ENCODE data around the gene ISM1.

The ISM1 gene

GRCh38 chr20:13228771-13229170 lies 7.7 kb downstream of the ISM1 start:
- peak; percentile 82 for ATAC-seq (ENCODE audit: insufficient read depth, low read depth)
- peak overlapping the region in 1 of 2 experiments; percentile 1; a peak in 1 of 4 replicates for H3K4me3 ChIP-seq (ENCODE audit: low read depth in 1 of 2, low read length in 2 of 2)

GRCh38 chr20:13229538-13229937 lies 8.5 kb downstream of the ISM1 start:
- TF ChIP-seq CTCF (IDR thresholded peaks at IDR 0.05; ENCODE audit: borderline replicate concordance, extremely low read depth, low read length, poor library complexity, severe bottlenecking) = no peak
- no peak for TF ChIP-seq EZH2 (IDR thresholded peaks at IDR 0.05; ENCODE audit: borderline replicate concordance, low read depth, low read length, severe bottlenecking)
- no peak for ATAC-seq (ENCODE audit: insufficient read depth, low read depth)
- Histone ChIP-seq H3K27ac (ENCODE audit: low read length) (peak overlapping the region; percentile 58), H3K4me2 (ENCODE audit: insufficient read depth, low read length) (peak overlapping the region; percentile 49), H4K20me1 (ENCODE audit: insufficient read depth, low read length) (no peaks in the 10 kb centered on the region), H3K27me3 (ENCODE audit: insufficient read depth, low read length, poor library complexity) (no peaks in the 10 kb centered on the region), H3K9me3 (ENCODE audit: insufficient read depth, low read length, severe bottlenecking) (no peaks in the 10 kb centered on the region), H3K79me2 (ENCODE audit: insufficient read depth, low read length) (peaks cover 14% of the 10 kb centered on the region), H3K36me3 (ENCODE audit: insufficient read depth, low read length) (no peaks in the 10 kb centered on the region), H3K4me3 (ENCODE audit: low read depth in 1 of 2, low read length in 2 of 2) (no peak overlapping the region), H3K9ac (ENCODE audit: low read depth, low read length) (no peak overlapping the region), H3K4me1 (ENCODE audit: insufficient read depth, low read length) (peaks cover 36% of the 10 kb centered on the region), H2AFZ (ENCODE audit: low read depth, low read length) (no peak overlapping the region)
- no peak for DNase-seq

More at GRCh38 chr20:13228771-13229170, 7.7 kb downstream of the ISM1 start:
- H2AFZ ChIP-seq (ENCODE audit: low read depth, low read length) = peak overlapping the region; percentile 5; the same call in 1 of the 2 replicates
- peak overlapping the region; percentile 58 for H3K27ac ChIP-seq (ENCODE audit: low read length)
- H3K9ac ChIP-seq (ENCODE audit: low read depth, low read length) = peak overlapping the region; percentile 20
- H3K27me3 ChIP-seq (ENCODE audit: insufficient read depth, low read length, poor library complexity) = no peaks in the 10 kb centered on the region
- TF ChIP-seq CTCF (IDR thresholded peaks at IDR 0.05; ENCODE audit: borderline replicate concordance, extremely low read depth, low read length, poor library complexity, severe bottlenecking) (no peak), EZH2 (IDR thresholded peaks at IDR 0.05; ENCODE audit: borderline replicate concordance, low read depth, low read length, severe bottlenecking) (no peak)
- H4K20me1 ChIP-seq (ENCODE audit: insufficient read depth, low read length) = no peaks in the 10 kb centered on the region
- DNase-seq = no peak
- no peaks in the 10 kb centered on the region for H3K36me3 ChIP-seq (ENCODE audit: insufficient read depth, low read length)
- no peaks in the 10 kb centered on the region for H3K9me3 ChIP-seq (ENCODE audit: insufficient read depth, low read length, severe bottlenecking)
- H3K4me1 ChIP-seq (ENCODE audit: insufficient read depth, low read length) = peaks cover 39% of the 10 kb centered on the region
- H3K4me2 ChIP-seq (ENCODE audit: insufficient read depth, low read length) = peak overlapping the region; percentile 49
- peaks cover 16% of the 10 kb centered on the region; the same call in 1 of the 2 replicates for H3K79me2 ChIP-seq (ENCODE audit: insufficient read depth, low read length)

GRCh38 chr20:13231031-13231752 lies 10.1 kb downstream of the ISM1 start:
- H3K4me1 ChIP-seq (ENCODE audit: insufficient read depth, low read length) = peaks cover 36% of the 10 kb centered on the region
- peak; percentile 83 for ATAC-seq (ENCODE audit: insufficient read depth, low read depth)
- H3K27ac ChIP-seq (ENCODE audit: low read length) = peak overlapping the region; percentile 16; the same call in 1 of the 2 replicates
- no peak overlapping the region for H3K4me2 ChIP-seq (ENCODE audit: insufficient read depth, low read length)
- H3K79me2 ChIP-seq (ENCODE audit: insufficient read depth, low read length) = peaks cover 25% of the 10 kb centered on the region
- no peaks in the 10 kb centered on the region for H3K9me3 ChIP-seq (ENCODE audit: insufficient read depth, low read length, severe bottlenecking)
- no peak overlapping the region for H3K4me3 ChIP-seq (ENCODE audit: low read depth in 1 of 2, low read length in 2 of 2)
- no peaks in the 10 kb centered on the region for H3K36me3 ChIP-seq (ENCODE audit: insufficient read depth, low read length)
- no peak for TF ChIP-seq EZH2 (IDR thresholded peaks at IDR 0.05; ENCODE audit: borderline replicate concordance, low read depth, low read length, severe bottlenecking)
- no peak for TF ChIP-seq CTCF (IDR thresholded peaks at IDR 0.05; ENCODE audit: borderline replicate concordance, extremely low read depth, low read length, poor library complexity, severe bottlenecking)
- peak; percentile 32 for DNase-seq
- H3K27me3 ChIP-seq (ENCODE audit: insufficient read depth, low read length, poor library complexity) = no peaks in the 10 kb centered on the region
- no peak overlapping the region for H2AFZ ChIP-seq (ENCODE audit: low read depth, low read length)
- no peak overlapping the region for H3K9ac ChIP-seq (ENCODE audit: low read depth, low read length)
- H4K20me1 ChIP-seq (ENCODE audit: insufficient read depth, low read length) = no peaks in the 10 kb centered on the region
